ENCODE data around the gene ZNF253. TPM values are rescaled to one million over a fixed set of nuclear protein-coding genes. Genes with fewer than 3 reads are reported as not detected.
"Not testable (repeated sequence)": the region's sequence is repeated elsewhere in the genome, so short reads cannot be mapped to it uniquely, and the experiment has no call there.

Gene ZNF253
- total RNA-seq, 1 donor, result 4.0 TPM

DNA sequence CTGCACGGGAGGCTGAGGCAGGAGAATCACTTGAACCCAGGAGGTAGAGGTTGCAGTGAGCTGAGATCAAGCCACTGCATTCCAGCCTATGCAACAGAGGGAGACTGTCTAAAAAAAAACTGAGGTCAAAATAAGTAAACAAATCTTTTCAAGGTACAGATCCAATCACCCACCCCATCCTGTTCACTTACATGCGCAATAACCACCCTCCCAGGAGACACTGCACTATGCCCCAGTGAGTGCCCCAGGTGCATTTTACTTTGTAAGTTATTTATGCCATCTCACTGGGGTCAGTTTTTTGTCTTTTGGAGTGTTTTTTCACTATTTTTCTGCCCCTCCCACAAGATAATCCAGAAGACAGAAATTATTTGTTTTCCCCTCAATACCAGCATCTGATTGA is 6.9 kb upstream of the ZNF253 start:
- TF ChIP-seq, protein P1, sequence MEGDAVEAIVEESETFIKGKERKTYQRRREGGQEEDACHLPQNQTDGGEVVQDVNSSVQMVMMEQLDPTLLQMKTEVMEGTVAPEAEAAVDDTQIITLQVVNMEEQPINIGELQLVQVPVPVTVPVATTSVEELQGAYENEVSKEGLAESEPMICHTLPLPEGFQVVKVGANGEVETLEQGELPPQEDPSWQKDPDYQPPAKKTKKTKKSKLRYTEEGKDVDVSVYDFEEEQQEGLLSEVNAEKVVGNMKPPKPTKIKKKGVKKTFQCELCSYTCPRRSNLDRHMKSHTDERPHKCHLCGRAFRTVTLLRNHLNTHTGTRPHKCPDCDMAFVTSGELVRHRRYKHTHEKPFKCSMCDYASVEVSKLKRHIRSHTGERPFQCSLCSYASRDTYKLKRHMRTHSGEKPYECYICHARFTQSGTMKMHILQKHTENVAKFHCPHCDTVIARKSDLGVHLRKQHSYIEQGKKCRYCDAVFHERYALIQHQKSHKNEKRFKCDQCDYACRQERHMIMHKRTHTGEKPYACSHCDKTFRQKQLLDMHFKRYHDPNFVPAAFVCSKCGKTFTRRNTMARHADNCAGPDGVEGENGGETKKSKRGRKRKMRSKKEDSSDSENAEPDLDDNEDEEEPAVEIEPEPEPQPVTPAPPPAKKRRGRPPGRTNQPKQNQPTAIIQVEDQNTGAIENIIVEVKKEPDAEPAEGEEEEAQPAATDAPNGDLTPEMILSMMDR (IDR thresholded peaks at IDR 0.05; ENCODE audit: extremely low read depth, low read depth, low read length), result no peak
- Histone ChIP-seq H3K4me2 (ENCODE audit: insufficient read depth, low read length) (no peak overlapping the region), H3K9me3 (ENCODE audit: low read depth, low read length) (no peaks in the 10 kb centered on the region), H2AFZ (ENCODE audit: low read length) (no peak overlapping the region), H4K20me1 (ENCODE audit: insufficient read depth, low read length) (no peaks in the 10 kb centered on the region), H3K4me3 (ENCODE audit: insufficient read depth, low read length) (no peak overlapping the region), H3K36me3 (ENCODE audit: insufficient read depth, low read length) (no peaks in the 10 kb centered on the region), H3K27me3 (ENCODE audit: insufficient read depth, low read length) (no peaks in the 10 kb centered on the region), H3K27ac (ENCODE audit: low read depth, low read length) (no peak overlapping the region), H3K79me2 (ENCODE audit: insufficient read depth, low read length) (no peaks in the 10 kb centered on the region), H3K4me1 (ENCODE audit: insufficient read depth, low read length) (no peaks in the 10 kb centered on the region)
- DNase-seq (ENCODE audit: insufficient read length, low spot score, missing footprints), result peak; percentile 17

DNA sequence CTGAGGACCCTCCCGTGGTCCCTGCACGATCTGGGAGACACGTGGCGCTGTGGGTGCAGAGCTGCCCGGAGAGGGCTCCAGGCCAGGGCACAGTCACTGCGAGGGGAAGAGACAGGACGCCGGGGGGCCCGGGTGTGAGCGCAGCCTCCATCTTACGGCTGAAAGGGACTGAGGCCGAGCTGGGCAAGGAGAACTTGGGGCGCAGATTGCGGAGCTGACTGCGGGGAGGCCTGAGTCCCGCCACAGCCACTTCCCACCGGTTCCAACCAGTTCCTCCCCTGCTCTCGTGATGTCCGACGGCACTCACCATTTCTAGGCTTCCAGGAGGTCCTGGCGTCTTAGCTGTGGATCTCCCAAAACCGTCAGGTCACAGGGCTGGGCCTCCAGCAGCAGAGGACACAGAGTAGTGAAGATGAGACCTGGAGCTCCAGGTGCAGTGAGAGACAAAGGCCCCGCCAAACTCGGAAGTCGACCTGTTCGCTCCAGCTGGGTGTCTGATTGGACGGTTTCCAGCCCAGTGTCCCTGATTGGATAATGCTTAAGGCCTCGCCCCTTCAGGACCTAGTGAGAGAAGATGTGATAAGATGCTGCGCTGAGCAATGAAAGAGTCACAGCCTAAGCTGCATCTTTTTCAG is 4.8 kb upstream of the ZNF253 start:
- H4K20me1 ChIP-seq (ENCODE audit: insufficient read depth, low read length), result no peaks in the 10 kb centered on the region
- no peaks in the 10 kb centered on the region for H3K9me3 ChIP-seq (ENCODE audit: low read depth, low read length)
- no peak overlapping the region for H3K4me2 ChIP-seq (ENCODE audit: insufficient read depth, low read length)
- H3K79me2 ChIP-seq (ENCODE audit: insufficient read depth, low read length), result no peaks in the 10 kb centered on the region
- H2AFZ ChIP-seq (ENCODE audit: low read length), result peak overlapping the region; percentile 62
- no peak overlapping the region for H3K4me3 ChIP-seq (ENCODE audit: insufficient read depth, low read length)
- H3K36me3 ChIP-seq (ENCODE audit: insufficient read depth, low read length), result no peaks in the 10 kb centered on the region
- no peak overlapping the region for H3K27ac ChIP-seq (ENCODE audit: low read depth, low read length)
- no peak for DNase-seq (ENCODE audit: insufficient read length, low spot score, missing footprints)
- TF ChIP-seq, protein P1 (IDR thresholded peaks at IDR 0.05; ENCODE audit: extremely low read depth, low read depth, low read length), result no peak
- no peaks in the 10 kb centered on the region for H3K4me1 ChIP-seq (ENCODE audit: insufficient read depth, low read length)
- H3K27me3 ChIP-seq (ENCODE audit: insufficient read depth, low read length), result no peaks in the 10 kb centered on the region

DNA sequence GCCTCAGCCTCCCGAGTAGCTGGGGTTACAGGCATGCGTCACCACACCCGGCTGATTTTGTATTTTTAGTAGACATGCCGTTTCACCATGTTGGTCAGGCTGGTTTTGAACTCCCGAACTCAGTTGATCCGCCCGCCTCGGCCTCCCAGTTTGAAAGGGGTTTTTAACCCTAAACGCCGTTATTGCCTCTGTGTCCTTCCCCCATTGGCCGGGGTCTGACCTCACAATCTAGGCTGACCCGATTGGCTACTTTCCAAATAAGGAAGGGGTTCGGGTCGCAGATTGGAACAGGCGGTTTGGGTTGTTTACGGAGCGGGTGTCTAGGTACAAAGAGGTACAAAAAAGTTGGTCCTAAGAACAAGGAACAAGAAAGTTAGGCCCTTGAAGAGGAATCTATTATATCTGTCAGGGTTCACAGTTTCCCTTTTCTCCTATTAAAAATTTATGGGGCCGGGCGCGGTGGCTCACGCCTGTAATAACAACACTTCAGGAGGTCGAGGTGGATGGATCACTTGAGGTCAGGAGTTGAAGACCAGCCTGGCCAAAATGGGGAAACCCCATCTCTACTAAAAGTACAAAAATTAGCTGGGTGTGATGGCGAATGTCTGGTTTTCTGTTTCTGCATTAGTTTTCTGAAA is 1.0 kb downstream of the ZNF253 start:
- Histone ChIP-seq H3K36me3 (ENCODE audit: insufficient read depth, low read length) (no peaks in the 10 kb centered on the region), H3K79me2 (ENCODE audit: insufficient read depth, low read length) (peaks cover 41% of the 10 kb centered on the region), H4K20me1 (ENCODE audit: insufficient read depth, low read length) (no peaks in the 10 kb centered on the region), H3K27ac (ENCODE audit: low read depth, low read length) (peak overlapping the region; percentile 83), H3K4me1 (ENCODE audit: insufficient read depth, low read length) (peaks cover 4% of the 10 kb centered on the region), H3K27me3 (ENCODE audit: insufficient read depth, low read length) (no peaks in the 10 kb centered on the region), H3K4me3 (ENCODE audit: insufficient read depth, low read length) (peak overlapping the region; percentile 94), H3K4me2 (ENCODE audit: insufficient read depth, low read length) (peak overlapping the region; percentile 93), H3K9me3 (ENCODE audit: low read depth, low read length) (peaks cover 2% of the 10 kb centered on the region), H2AFZ (ENCODE audit: low read length) (peak overlapping the region; percentile 100)
- TF ChIP-seq, protein P1 (IDR thresholded peaks at IDR 0.05; ENCODE audit: extremely low read depth, low read depth, low read length), result no peak
- DNase-seq (ENCODE audit: insufficient read length, low spot score, missing footprints), result peak; percentile 22

DNA sequence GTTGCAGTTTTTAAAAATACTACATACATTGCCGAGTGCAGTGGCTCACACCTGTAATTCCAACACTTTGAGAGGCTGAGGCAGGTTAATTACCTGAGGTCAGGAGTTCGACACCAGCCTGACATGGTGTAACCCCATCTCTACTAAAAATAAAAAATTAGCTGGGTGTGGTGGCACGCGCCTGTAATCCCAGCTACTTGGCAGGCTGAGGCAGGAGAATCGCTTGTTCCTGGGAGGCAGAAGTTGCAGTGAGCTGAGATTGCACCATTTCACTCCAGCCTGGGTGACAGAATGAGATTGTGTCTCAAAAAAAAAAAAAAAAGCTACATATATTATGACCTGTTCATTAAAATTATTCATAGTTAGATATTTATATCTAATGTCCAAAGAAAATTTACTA is 4.4 kb downstream of the ZNF253 start:
- DNase-seq (ENCODE audit: insufficient read length, low spot score, missing footprints); H3K4me1 ChIP-seq (ENCODE audit: insufficient read depth, low read length); H4K20me1 ChIP-seq (ENCODE audit: insufficient read depth, low read length); H3K4me3 ChIP-seq (ENCODE audit: insufficient read depth, low read length); H3K9me3 ChIP-seq (ENCODE audit: low read depth, low read length); H3K27ac ChIP-seq (ENCODE audit: low read depth, low read length); H3K36me3 ChIP-seq (ENCODE audit: insufficient read depth, low read length); H2AFZ ChIP-seq (ENCODE audit: low read length); H3K27me3 ChIP-seq (ENCODE audit: insufficient read depth, low read length); H3K4me2 ChIP-seq (ENCODE audit: insufficient read depth, low read length): not testable (repeated sequence)
- peaks cover 44% of the 10 kb centered on the region for H3K79me2 ChIP-seq (ENCODE audit: insufficient read depth, low read length)
